Tibial nerve (tissue), 4 donors: ENCODE data around the gene NRAS.
"Not testable (repeated sequence)": the region's sequence is repeated elsewhere in the genome, so short reads cannot be mapped to it uniquely, and the experiment has no call there.

Source experiments
- CTCF ChIP-seq, 5 experiments: fragments of 200-600 bp in 3 of 5; fragments of 450-650 bp in 2 of 5; sonication (generic) in 3 of 5; IDR thresholded peaks; one replicate each; pipeline ENCODE4 v1.5.1; 2016 to 2019; ENCODE audit warnings: antibody characterized with exemption in 5 of 5, mild to moderate bottlenecking in 3 of 5, moderate library complexity in 2 of 5
- EP300 ChIP-seq, 2 donors: sonication (generic); formaldehyde crosslinking; IDR thresholded peaks; one replicate each; pipeline ENCODE4 v1.6.1; 2017; ENCODE audit warnings: antibody characterized with exemption in 2 of 2, mild to moderate bottlenecking in 1 of 2
- POLR2A ChIP-seq, 2 donors: fragments of 450-650 bp; IDR thresholded peaks; one replicate each; pipeline ENCODE4 v1.6.1; 2017; ENCODE audit warnings: antibody characterized with exemption in 2 of 2, mild to moderate bottlenecking in 2 of 2, moderate library complexity in 2 of 2

- TF ChIP-seq CTCF, EP300, POLR2A (IDR thresholded peaks at IDR 0.05): not testable (repeated sequence)
Measured at GRCh38 chr1:114753702-114754101, 37.1 kb upstream of the NRAS start.
